ENCODE data around the gene SLC17A7. TPM values are rescaled to one million over a fixed set of nuclear protein-coding genes. Genes with fewer than 3 reads are reported as not detected.

The SLC17A7 gene
- total and polyA plus RNA-seq, 9 of the 15 experiments (the other 6 are each of a cell fraction or from before 2014, with no cell fraction given): 1.1 to 15.7 (median 2.4) TPM

DNA sequence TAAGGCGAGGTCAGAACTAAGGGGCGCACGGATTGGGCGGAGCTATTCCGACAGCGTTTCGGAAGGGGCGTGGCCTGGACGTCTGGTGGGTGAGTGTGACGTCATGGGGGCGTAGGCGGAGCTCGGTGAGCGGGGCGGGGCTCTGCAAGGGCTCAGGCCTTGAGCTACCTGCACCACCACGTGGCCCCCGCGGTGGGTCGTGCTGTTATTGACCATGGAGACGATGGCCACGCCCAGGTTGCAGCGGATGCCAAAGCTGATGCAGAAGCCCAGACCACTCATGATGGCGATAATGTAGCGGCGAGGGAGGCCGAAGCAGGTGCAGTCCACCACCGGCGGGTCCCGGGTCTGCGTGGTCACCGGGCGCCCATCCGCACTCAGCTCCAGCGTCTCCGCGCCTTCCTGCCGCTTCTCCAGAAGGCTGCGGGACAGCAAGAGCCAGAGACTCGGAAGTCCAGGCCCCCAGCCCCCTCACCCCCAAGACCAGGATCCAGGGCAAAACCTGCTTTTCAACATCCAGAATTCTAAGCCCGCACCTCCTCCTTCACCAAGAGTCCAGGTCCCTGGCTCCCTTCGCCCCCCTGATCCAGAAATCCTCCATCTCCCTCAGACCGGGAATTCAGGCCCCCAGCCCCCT lies 4.8 kb downstream of the SLC17A7 start (continued):
- TF ChIP-seq, protein P1, sequence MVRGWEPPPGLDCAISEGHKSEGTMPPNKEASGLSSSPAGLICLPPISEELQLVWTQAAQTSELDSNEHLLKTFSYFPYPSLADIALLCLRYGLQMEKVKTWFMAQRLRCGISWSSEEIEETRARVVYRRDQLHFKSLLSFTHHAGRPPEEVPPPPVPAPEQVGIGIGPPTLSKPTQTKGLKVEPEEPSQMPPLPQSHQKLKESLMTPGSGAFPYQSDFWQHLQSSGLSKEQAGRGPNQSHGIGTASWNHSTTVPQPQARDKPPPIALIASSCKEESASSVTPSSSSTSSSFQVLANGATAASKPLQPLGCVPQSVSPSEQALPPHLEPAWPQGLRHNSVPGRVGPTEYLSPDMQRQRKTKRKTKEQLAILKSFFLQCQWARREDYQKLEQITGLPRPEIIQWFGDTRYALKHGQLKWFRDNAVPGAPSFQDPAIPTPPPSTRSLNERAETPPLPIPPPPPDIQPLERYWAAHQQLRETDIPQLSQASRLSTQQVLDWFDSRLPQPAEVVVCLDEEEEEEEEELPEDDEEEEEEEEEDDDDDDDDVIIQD (CRISPR knock-in tag; IDR thresholded peaks at IDR 0.05): no peak
- TF ChIP-seq CEBPB (tag; IDR thresholded peaks at IDR 0.05) (no peak), EP400 (IDR thresholded peaks at IDR 0.05) (peak; percentile 38; the same call in 1 of the 2 replicates), HNRNPL (IDR thresholded peaks at IDR 0.05; ENCODE audit: low read depth, low read length) (no peak), CCNT2 (IDR thresholded peaks at IDR 0.05; ENCODE audit: borderline replicate concordance, extremely low read depth, insufficient read length, low read depth, low read length) (no peak), RAD21 (CRISPR knock-in tag; conservative IDR thresholded peaks at IDR 0.05 in 1 of 2, IDR thresholded peaks at IDR 0.05 in 1 of 2) (peak in 1 of 2 experiments; percentile 20; a peak in 1 of 4 replicates), EGR1 (conservative IDR thresholded peaks at IDR 0.05) (peak; percentile 88), HCFC1 (IDR thresholded peaks at IDR 0.05; ENCODE audit: low read depth, low read length) (no peak), TSC22D4 (tag; IDR thresholded peaks at IDR 0.05) (no peak), KDM2B (CRISPR knock-in tag; IDR thresholded peaks at IDR 0.05) (no peak), SREBF1 (IDR thresholded peaks at IDR 0.05; ENCODE audit: borderline replicate concordance, low read depth, low read length) (no peak), ATF3 (IDR thresholded peaks at IDR 0.05) (peak; percentile 95), ATF3 (CRISPR knock-in tag; conservative IDR thresholded peaks at IDR 0.05) (no peak), HNRNPH1 (optimal IDR thresholded peaks at IDR 0.05; ENCODE audit: low read depth, low read length) (no peak), TAF15 (IDR thresholded peaks at IDR 0.05; ENCODE audit: low read depth, low read length) (no peak), NUFIP1 (IDR thresholded peaks at IDR 0.05; ENCODE audit: partially characterized antibody) (no peak)
- TF ChIP-seq, protein P2, sequence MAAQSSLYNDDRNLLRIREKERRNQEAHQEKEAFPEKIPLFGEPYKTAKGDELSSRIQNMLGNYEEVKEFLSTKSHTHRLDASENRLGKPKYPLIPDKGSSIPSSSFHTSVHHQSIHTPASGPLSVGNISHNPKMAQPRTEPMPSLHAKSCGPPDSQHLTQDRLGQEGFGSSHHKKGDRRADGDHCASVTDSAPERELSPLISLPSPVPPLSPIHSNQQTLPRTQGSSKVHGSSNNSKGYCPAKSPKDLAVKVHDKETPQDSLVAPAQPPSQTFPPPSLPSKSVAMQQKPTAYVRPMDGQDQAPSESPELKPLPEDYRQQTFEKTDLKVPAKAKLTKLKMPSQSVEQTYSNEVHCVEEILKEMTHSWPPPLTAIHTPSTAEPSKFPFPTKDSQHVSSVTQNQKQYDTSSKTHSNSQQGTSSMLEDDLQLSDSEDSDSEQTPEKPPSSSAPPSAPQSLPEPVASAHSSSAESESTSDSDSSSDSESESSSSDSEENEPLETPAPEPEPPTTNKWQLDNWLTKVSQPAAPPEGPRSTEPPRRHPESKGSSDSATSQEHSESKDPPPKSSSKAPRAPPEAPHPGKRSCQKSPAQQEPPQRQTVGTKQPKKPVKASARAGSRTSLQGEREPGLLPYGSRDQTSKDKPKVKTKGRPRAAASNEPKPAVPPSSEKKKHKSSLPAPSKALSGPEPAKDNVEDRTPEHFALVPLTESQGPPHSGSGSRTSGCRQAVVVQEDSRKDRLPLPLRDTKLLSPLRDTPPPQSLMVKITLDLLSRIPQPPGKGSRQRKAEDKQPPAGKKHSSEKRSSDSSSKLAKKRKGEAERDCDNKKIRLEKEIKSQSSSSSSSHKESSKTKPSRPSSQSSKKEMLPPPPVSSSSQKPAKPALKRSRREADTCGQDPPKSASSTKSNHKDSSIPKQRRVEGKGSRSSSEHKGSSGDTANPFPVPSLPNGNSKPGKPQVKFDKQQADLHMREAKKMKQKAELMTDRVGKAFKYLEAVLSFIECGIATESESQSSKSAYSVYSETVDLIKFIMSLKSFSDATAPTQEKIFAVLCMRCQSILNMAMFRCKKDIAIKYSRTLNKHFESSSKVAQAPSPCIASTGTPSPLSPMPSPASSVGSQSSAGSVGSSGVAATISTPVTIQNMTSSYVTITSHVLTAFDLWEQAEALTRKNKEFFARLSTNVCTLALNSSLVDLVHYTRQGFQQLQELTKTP (IDR thresholded peaks at IDR 0.05; ENCODE audit: low read depth in 1 of 2, partially characterized antibody in 2 of 2): no peak
